CD4-positive, alpha-beta T cell (primary cell): Measurements from ENCODE around the gene OGFOD2. TPM values are rescaled to one million over a fixed set of nuclear protein-coding genes. Genes with fewer than 3 reads are reported as not detected.

Source experiments
- ATAC-seq: fragments of 200-7000 bp; cut with Tn5 transposase; one replicate; pipeline ENCODE4 v1.10.0; 2022; ENCODE audit warnings: mild to moderate bottlenecking; ENCODE audit not compliant: poor library complexity
- CTCF ChIA-PET: fragments of 350-600 bp; sonication (Branson Sonifier 250); formaldehyde crosslinking; loops from one replicate; lab custom pipeline; 2021; ENCODE audit warnings: antibody characterized with exemption, inconsistent platforms; lab: Charles Lee
- POLR2A ChIA-PET: fragments of 350-600 bp; sonication (Branson Sonifier 250); formaldehyde crosslinking; loops from one replicate; lab custom pipeline; 2021; ENCODE audit warnings: antibody characterized with exemption, inconsistent platforms; lab: Charles Lee
- DNase-seq, 14 experiments: peaks; one replicate each; pipeline ENCODE4 v3.0.0-alpha.2; 2013 to 2020; ENCODE audit warnings: mixed read lengths in 2 of 14
- H3K27ac ChIP-seq, 2 donors: one replicate each; pipeline versions ENCODE4 v1.5.1 to v1.7.0; 2013; ENCODE audit warnings: low read length in 2 of 2, low read depth in 1 of 2, mild to moderate bottlenecking in 1 of 2
- H3K27me3 ChIP-seq, 2 experiments: 1 replicate in 1 of 2; 2 replicates in 1 of 2; pipeline versions ENCODE4 v1.6.1 to v1.7.0; 2013; ENCODE audit warnings: low read length in 2 of 2, control low read depth in 1 of 2, mild to moderate bottlenecking in 1 of 2, moderate library complexity in 1 of 2; ENCODE audit not compliant: insufficient read depth in 2 of 2, control insufficient read depth in 1 of 2
- H3K36me3 ChIP-seq: one replicate; pipeline ENCODE4 v1.6.1; 2013; ENCODE audit warnings: low read length, control low read depth; ENCODE audit not compliant: insufficient read depth
- H3K4me1 ChIP-seq: one replicate; pipeline ENCODE4 v1.6.1; 2013; ENCODE audit warnings: low read length, control low read depth; ENCODE audit not compliant: insufficient read depth
- H3K4me3 ChIP-seq: one replicate; pipeline ENCODE4 v1.5.1; 2013; ENCODE audit warnings: mild to moderate bottlenecking, low read length, moderate library complexity
- H3K9me3 ChIP-seq, 2 experiments: 1 replicate in 1 of 2; 2 replicates in 1 of 2; pipeline versions ENCODE4 v1.6.1 to v1.7.0; 2013; ENCODE audit warnings: low read length in 2 of 2, mild to moderate bottlenecking in 2 of 2, control low read depth in 1 of 2, moderate library complexity in 1 of 2; ENCODE audit not compliant: control insufficient read depth in 1 of 2, insufficient read depth in 1 of 2
- H3K27ac Mint-ChIP-seq: one replicate; pipeline ENCODE4 v1.8.0; 2020; ENCODE audit warnings: mixed read lengths
- H3K27me3 Mint-ChIP-seq: one replicate; pipeline ENCODE4 v1.8.0; 2021; ENCODE audit warnings: mixed read lengths
- H3K36me3 Mint-ChIP-seq: one replicate; pipeline ENCODE4 v1.8.0; 2021; ENCODE audit warnings: low read depth, mixed read lengths
- H3K4me1 Mint-ChIP-seq: one replicate; pipeline ENCODE4 v1.8.0; 2021; ENCODE audit warnings: low read depth, mixed read lengths
- H3K4me3 Mint-ChIP-seq: one replicate; pipeline ENCODE4 v1.8.0; 2020; ENCODE audit warnings: mild to moderate bottlenecking, mixed read lengths
- H3K9me3 Mint-ChIP-seq: one replicate; pipeline ENCODE4 v1.8.0; 2020; ENCODE audit warnings: mixed read lengths
- intact Hi-C, 2 experiments: fragments of 100-400 bp; cut with DNase I in 1 of 2; cut with micrococcal nuclease in 1 of 2; formaldehyde crosslinking; loops; one replicate each; pipeline versions ENCODE4 v1.15.1 to v1.9.0; 2023 to 2025; cut with DNase I, micrococcal nuclease
- polyA plus RNA-seq, 2 donors: library from polyadenylated mRNA; unstranded; fragments of 120-200 nt; gene quantifications; one replicate each; pipeline ENCODE4 v1.2.1, GENCODE V29; 2013
- total RNA-seq, 174 experiments: library from RNA in 2 of 174; stranded (reverse) in 2 of 174; gene quantifications; one replicate each; pipeline ENCODE4 v1.2.3 and lab custom pipeline; 2021 to 2026
- TF ChIP-seq, protein P1 (sequence below): fragments of 200-600 bp; IDR thresholded peaks from one replicate; pipeline ENCODE4 v1.8.0; 2022; ENCODE audit warnings: antibody characterized with exemption, mild to moderate bottlenecking

Gene OGFOD2
- total RNA-seq (10 to 100 TPM; 12.0 to 14.9 TPM), total RNA-seq (lab: John Stamatoyannopoulos, UW) (0.20 to 8.7 (median 4.1) reads per million in 172 experiments)
- polyA plus RNA-seq (2013, experiment 1 of 2) = 16.1 TPM
- 17.1 TPM for polyA plus RNA-seq (2013, experiment 2 of 2)

DNA sequence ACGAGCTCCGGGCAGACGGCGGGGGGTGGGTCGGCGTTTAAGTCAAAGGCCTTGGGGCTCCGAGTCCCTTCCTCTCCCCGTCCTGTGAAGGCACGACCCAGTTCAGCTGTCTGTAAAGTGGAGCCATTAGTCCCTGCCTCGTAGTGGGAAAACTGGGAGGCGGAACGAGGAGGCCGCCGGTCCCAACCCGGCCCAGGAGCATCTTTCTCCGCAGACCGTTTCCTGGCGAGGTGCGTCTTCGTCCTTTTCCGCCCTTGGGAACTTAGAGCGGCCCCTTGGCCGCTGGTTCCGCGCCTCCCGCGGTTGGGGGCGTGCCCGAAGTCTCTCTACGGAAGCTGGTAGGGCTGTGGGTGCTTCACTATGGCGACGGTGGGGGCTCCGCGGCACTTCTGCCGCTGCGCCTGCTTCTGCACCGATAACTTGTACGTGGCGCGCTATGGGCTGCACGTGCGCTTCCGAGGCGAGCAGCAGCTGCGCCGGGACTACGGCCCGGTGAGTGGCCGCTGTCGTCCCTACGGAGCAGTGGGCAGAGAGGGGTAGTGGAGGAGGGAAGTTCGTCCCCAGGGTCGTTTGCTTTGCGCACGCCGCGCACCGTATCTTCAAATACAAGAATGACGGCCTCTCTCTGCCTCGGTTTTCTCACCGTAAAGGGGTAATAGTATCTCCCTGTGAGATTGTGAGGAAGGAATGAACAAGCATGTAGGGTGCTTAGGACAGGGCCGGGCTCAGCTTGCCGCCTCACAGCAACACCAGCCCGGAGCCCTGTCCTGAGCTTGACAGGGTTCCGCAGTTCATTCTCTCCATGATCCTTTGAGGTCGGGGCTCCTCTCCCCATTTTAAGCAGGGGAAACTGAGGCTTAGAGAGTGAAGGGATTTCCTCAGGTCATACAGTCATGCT, at the start of gene OGFOD2:
OGFOD2 (plus strand) TSS at position 353 of the 898 bp plus-strand sequence; CDS start at position 361, 8 bp downstream.
- peak within 1 kb of the TSS; percentile 99 to 100 for H3K27ac ChIP-seq
- intact Hi-C loops = loop anchor here (1.0 to 10.0 kb wide), 9 partner anchors 9 to 1508 kb away; partner anchors contain the start of genes ABCB9 (in 1 of the 2), DDX55 (in 1 of the 2), DIABLO (in 1 of the 2) and KNTC1 (in 1 of the 2)
- peaks cover 56% of the 10 kb centered on the region for H3K4me1 ChIP-seq
- peak within 1 kb of the TSS; percentile 97 for H3K4me3 ChIP-seq
- ChIA-PET POLR2A (interaction anchor here (0.5 to 3.1 kb wide), 29 partner anchors 8 to 737 kb away, joined by 3 to 58 read pairs (median 4); partner anchors contain the start of genes ABCB9, ATP6V0A2, DDX55 and HIP1R), CTCF (interaction anchor here (1.2 kb wide), 1 partner anchor 8 kb away, joined by 3 read pairs; the partner anchor contains the start of gene ABCB9)
- peak; percentile 79 for ATAC-seq
- H3K27me3 ChIP-seq = no peaks in the 10 kb centered on the region
- Mint-ChIP-seq H3K4me1 (peaks cover 37% of the 10 kb centered on the region), H3K27ac (peak within 1 kb of the TSS; percentile 98), H3K9me3 (no peaks in the 10 kb centered on the region), H3K36me3 (peaks cover 20% of the 10 kb centered on the region), H3K4me3 (peak within 1 kb of the TSS; percentile 98), H3K27me3 (no peaks in the 10 kb centered on the region)
- DNase-seq = peak; percentile 87 to 96 (median 92)
- no peaks in the 10 kb centered on the region for H3K9me3 ChIP-seq
- peaks cover 15% of the 10 kb centered on the region for H3K36me3 ChIP-seq
- TF ChIP-seq, protein P1, sequence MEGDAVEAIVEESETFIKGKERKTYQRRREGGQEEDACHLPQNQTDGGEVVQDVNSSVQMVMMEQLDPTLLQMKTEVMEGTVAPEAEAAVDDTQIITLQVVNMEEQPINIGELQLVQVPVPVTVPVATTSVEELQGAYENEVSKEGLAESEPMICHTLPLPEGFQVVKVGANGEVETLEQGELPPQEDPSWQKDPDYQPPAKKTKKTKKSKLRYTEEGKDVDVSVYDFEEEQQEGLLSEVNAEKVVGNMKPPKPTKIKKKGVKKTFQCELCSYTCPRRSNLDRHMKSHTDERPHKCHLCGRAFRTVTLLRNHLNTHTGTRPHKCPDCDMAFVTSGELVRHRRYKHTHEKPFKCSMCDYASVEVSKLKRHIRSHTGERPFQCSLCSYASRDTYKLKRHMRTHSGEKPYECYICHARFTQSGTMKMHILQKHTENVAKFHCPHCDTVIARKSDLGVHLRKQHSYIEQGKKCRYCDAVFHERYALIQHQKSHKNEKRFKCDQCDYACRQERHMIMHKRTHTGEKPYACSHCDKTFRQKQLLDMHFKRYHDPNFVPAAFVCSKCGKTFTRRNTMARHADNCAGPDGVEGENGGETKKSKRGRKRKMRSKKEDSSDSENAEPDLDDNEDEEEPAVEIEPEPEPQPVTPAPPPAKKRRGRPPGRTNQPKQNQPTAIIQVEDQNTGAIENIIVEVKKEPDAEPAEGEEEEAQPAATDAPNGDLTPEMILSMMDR = no peak

DNA sequence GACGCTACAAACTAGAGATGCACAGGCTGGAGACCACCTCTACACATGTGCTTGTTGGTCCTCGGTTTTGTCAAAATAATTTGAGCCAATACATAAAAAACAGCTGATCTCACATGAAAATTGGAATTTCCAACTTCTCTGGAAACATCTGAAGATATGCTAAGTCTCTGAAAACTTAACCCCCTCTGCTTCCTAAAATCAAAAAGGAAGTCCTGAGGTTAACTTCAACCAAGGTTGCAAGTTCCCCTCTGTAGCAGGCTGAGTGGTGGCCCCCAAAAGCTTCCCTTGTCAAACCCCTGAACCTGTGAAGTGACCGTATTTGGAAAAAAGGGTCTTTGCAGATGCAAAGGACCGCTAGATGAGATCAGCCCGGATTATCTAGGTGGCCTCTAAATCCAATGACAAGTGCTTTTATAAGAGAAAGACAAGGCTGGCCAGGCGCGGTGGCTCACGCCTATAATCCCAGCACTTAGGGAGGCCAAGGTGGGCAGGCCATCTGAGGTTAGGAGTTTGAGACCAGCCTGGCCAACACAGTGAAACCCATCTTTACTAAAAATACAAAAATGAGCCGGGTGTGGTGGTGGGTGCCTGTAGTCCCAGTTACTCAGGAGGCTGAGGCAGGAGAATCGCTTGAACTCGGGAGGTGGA, 47.2 kb upstream of the OGFOD2 start:
- ATAC-seq (no peak), DNase-seq (no peak)
- Mint-ChIP-seq H3K9me3 (no peaks in the 10 kb centered on the region), H3K4me3 (no peak overlapping the region), H3K4me1 (no peaks in the 10 kb centered on the region), H3K36me3 (no peaks in the 10 kb centered on the region), H3K27me3 (no peaks in the 10 kb centered on the region), H3K27ac (no peak overlapping the region)
- no peaks in the 10 kb centered on the region for H3K27me3 ChIP-seq
- intact Hi-C loops = no loop called here
- ChIA-PET POLR2A (interaction anchor here (0.7 kb wide), 1 partner anchor 69 kb away, joined by 3 read pairs; no protein-coding TSS in a partner anchor), CTCF (no interaction called here)
- TF ChIP-seq, protein P1 = no peak
- no peak overlapping the region for H3K27ac ChIP-seq
- no peaks in the 10 kb centered on the region for H3K4me1 ChIP-seq
- no peaks in the 10 kb centered on the region for H3K36me3 ChIP-seq
- H3K4me3 ChIP-seq = no peak overlapping the region
- no peaks in the 10 kb centered on the region for H3K9me3 ChIP-seq

DNA sequence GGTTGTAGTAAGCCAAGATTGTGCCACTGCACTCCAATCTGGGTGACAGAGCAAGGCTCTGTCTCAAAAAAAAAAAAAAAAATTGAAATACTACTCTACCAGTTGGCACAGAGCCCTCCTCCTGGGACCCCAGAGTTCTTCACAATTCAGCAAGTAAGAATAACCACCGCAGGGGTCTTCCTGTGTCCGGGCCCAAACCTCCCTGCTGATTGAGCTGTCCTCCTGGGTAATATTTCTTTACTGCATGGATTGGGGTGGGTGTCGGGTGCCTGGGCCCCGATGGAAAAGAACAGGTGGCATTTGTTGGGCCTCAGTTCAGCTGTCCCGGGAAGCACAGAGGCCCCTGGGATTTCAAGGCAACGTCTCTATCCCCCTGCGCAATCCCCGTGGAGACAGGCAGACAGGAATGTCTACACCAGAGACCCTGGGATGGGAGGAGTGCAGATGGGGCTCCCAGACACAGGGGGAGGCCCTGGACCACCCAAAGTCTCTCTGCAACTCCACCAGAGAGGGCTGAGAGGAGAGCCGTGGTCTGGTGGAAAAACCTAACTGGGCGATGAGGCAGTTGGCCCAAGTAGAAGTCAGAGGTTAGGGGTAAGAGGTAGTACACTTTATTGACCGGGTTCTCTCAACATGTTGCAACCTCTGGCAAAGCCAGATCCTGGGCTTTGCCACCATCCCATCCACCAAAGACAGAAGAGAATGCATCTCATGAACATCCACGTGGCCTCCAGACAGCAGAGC, 46.5 kb upstream of the OGFOD2 start:
- intact Hi-C loops = no loop called here
- H3K27me3 ChIP-seq = no peaks in the 10 kb centered on the region
- no peak overlapping the region for H3K4me3 Mint-ChIP-seq
- no peaks in the 10 kb centered on the region for H3K36me3 Mint-ChIP-seq
- no peaks in the 10 kb centered on the region for H3K27me3 Mint-ChIP-seq
- no peak overlapping the region for H3K27ac ChIP-seq
- no peaks in the 10 kb centered on the region for H3K9me3 ChIP-seq
- POLR2A ChIA-PET = interaction anchor here (0.7 kb wide), 1 partner anchor 69 kb away, joined by 3 read pairs; no protein-coding TSS in a partner anchor
- ATAC-seq (no peak), DNase-seq (no peak)
- CTCF ChIA-PET = no interaction called here
- no peak overlapping the region for H3K27ac Mint-ChIP-seq
- no peak overlapping the region for H3K4me3 ChIP-seq
- H3K36me3 ChIP-seq = no peaks in the 10 kb centered on the region
- TF ChIP-seq, protein P1 = no peak
- no peaks in the 10 kb centered on the region for H3K4me1 Mint-ChIP-seq
- H3K9me3 Mint-ChIP-seq = no peaks in the 10 kb centered on the region
- no peaks in the 10 kb centered on the region for H3K4me1 ChIP-seq
